DMS53 treated with DMSO at 0.1 percent for 48 hours (cell line): Measurements from ENCODE around the gene MLX.
A peak's percentile ranks its signal among the peaks of the same experiment; 100 is the strongest.

ENCODE experiments used
- DNase-seq: peaks from one replicate; lab custom pipeline; 2025; ENCODE audit not compliant: unreplicated experiment; lab: John Stamatoyannopoulos, UW

Gene MLX

GRCh38 chr17:42566883-42567573, at the start of gene MLX:
TSS of gene MLX (plus strand) at chr17:42567100. CDS start at chr17:42567125, 25 bp downstream.
- DNase-seq, result peak; percentile 94

GRCh38 chr17:42517516-42517915, 49.4 kb upstream of the MLX start:
- peak; percentile 80 for DNase-seq

- no peak for DNase-seq
Observed at GRCh38 chr17:42518046-42518754, 48.7 kb upstream of the MLX start.

- DNase-seq, result no peak
Observed at GRCh38 chr17:42518755-42519545, 48.0 kb upstream of the MLX start.

GRCh38 chr17:42519546-42520491, 47.1 kb upstream of the MLX start:
- no peak for DNase-seq

- no peak for DNase-seq
Observed at GRCh38 chr17:42520540-42520951, 46.4 kb upstream of the MLX start.

GRCh38 chr17:42521036-42521435, 45.9 kb upstream of the MLX start:
- no peak for DNase-seq

- no peak for DNase-seq
Observed at GRCh38 chr17:42521666-42522262, 45.1 kb upstream of the MLX start.

GRCh38 chr17:42522263-42522790, 44.6 kb upstream of the MLX start:
- no peak for DNase-seq

- DNase-seq, result no peak
Observed at GRCh38 chr17:42522798-42523278, 44.1 kb upstream of the MLX start.

GRCh38 chr17:42525221-42525620, 41.7 kb upstream of the MLX start:
- no peak for DNase-seq

- DNase-seq, result no peak
Observed at GRCh38 chr17:42526031-42526444, 40.9 kb upstream of the MLX start.

GRCh38 chr17:42527932-42528331, 39.0 kb upstream of the MLX start:
- DNase-seq, result no peak

GRCh38 chr17:42529061-42529460, 37.8 kb upstream of the MLX start:
- DNase-seq, result no peak

GRCh38 chr17:42530952-42531454, 35.9 kb upstream of the MLX start:
- peak; percentile 72 for DNase-seq

GRCh38 chr17:42531455-42532354, 35.2 kb upstream of the MLX start:
- DNase-seq, result peak; percentile 77

- DNase-seq, result no peak
Observed at GRCh38 chr17:42535155-42536047, 31.5 kb upstream of the MLX start.

GRCh38 chr17:42536048-42536371, 30.9 kb upstream of the MLX start, which contains the start of gene NAGLU:
TSS of gene NAGLU (plus strand) at chr17:42536241. CDS start at chr17:42536273, 32 bp downstream.
- peak; percentile 89 for DNase-seq
